ENCODE results near the gene TRIM24. TPM values are rescaled to one million over a fixed set of nuclear protein-coding genes. Genes with fewer than 3 reads are reported as not detected.

The TRIM24 gene
- total and polyA plus RNA-seq, 10 of the 15 experiments (the other 5 are each of a cell fraction or from before 2014, with no cell fraction given): 4.6 to 23.5 (median 13.6) TPM

DNA sequence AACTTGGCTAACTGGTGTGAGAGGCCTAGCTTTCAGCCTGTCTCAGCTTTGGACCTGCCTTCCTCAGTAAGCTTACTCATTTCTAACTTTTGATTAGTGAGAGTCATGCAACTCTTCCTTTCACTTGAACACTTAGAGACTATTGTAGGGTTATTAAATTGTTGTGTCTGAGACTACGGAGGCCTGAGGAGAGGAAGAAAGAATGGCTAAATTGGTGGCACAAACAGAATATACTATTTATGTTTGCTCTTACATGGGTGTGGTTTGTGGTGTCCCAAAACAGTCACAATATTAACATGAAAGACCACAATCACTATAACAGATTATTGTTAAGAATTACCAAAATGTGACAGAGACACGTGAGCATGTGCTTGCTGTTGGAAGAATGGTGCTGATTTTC is 82.1 kb downstream of the TRIM24 start (continued):
- TF ChIP-seq ZZZ3 (IDR thresholded peaks at IDR 0.05; ENCODE audit: control insufficient read depth, insufficient read length, low read depth) (no peak), EZH2 (IDR thresholded peaks at IDR 0.05; ENCODE audit: borderline replicate concordance, control insufficient read depth, low read depth, low read length) (no peak), HDAC6 (IDR thresholded peaks at IDR 0.05; ENCODE audit: unreplicated experiment) (no peak), RELA (IDR thresholded peaks at IDR 0.05; ENCODE audit: borderline replicate concordance, partially characterized antibody) (no peak), SMC3 (IDR thresholded peaks at IDR 0.05; ENCODE audit: borderline replicate concordance, low read length) (no peak), SMAD1 (IDR thresholded peaks at IDR 0.05; ENCODE audit: low read depth, partially characterized antibody) (no peak), CBX5 (IDR thresholded peaks at IDR 0.05; ENCODE audit: low read depth) (peak; percentile 77), FOXM1 (IDR thresholded peaks at IDR 0.05; ENCODE audit: low read depth, low read length) (peak; percentile 65), TAF1 (IDR thresholded peaks at IDR 0.05; ENCODE audit: borderline replicate concordance, low read depth, low read length) (no peak), RBBP5 (conservative IDR thresholded peaks at IDR 0.05) (no peak), BCL11A (IDR thresholded peaks at IDR 0.05; ENCODE audit: low read depth, low read length) (peak; percentile 39; the same call in 1 of the 2 replicates), KLF5 (IDR thresholded peaks at IDR 0.05; ENCODE audit: partially characterized antibody) (no peak), RELB (IDR thresholded peaks at IDR 0.05; ENCODE audit: low read depth) (peak; percentile 59; the same call in 1 of the 2 replicates), SMARCA5 (IDR thresholded peaks at IDR 0.05) (no peak), HCFC1 (IDR thresholded peaks at IDR 0.05; ENCODE audit: low read length) (no peak), RAD21 (IDR thresholded peaks at IDR 0.05; ENCODE audit: insufficient read depth, low read depth, low read length) (no peak), SREBF1 (IDR thresholded peaks at IDR 0.05; ENCODE audit: low read length) (no peak), ZNF274 (IDR thresholded peaks at IDR 0.05; ENCODE audit: insufficient read depth, insufficient read length) (no peak), TARDBP (IDR thresholded peaks at IDR 0.05; ENCODE audit: borderline replicate concordance) (no peak), MTA2 (IDR thresholded peaks at IDR 0.05; ENCODE audit: low read depth) (peak; percentile 92), MEF2A (IDR thresholded peaks at IDR 0.05; ENCODE audit: insufficient read depth, low read depth, low read length) (peak; percentile 89), CREB1 (IDR thresholded peaks at IDR 0.05; ENCODE audit: low read depth) (no peak)
- TF ChIP-seq, protein P1, sequence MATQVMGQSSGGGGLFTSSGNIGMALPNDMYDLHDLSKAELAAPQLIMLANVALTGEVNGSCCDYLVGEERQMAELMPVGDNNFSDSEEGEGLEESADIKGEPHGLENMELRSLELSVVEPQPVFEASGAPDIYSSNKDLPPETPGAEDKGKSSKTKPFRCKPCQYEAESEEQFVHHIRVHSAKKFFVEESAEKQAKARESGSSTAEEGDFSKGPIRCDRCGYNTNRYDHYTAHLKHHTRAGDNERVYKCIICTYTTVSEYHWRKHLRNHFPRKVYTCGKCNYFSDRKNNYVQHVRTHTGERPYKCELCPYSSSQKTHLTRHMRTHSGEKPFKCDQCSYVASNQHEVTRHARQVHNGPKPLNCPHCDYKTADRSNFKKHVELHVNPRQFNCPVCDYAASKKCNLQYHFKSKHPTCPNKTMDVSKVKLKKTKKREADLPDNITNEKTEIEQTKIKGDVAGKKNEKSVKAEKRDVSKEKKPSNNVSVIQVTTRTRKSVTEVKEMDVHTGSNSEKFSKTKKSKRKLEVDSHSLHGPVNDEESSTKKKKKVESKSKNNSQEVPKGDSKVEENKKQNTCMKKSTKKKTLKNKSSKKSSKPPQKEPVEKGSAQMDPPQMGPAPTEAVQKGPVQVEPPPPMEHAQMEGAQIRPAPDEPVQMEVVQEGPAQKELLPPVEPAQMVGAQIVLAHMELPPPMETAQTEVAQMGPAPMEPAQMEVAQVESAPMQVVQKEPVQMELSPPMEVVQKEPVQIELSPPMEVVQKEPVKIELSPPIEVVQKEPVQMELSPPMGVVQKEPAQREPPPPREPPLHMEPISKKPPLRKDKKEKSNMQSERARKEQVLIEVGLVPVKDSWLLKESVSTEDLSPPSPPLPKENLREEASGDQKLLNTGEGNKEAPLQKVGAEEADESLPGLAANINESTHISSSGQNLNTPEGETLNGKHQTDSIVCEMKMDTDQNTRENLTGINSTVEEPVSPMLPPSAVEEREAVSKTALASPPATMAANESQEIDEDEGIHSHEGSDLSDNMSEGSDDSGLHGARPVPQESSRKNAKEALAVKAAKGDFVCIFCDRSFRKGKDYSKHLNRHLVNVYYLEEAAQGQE (IDR thresholded peaks at IDR 0.05; ENCODE audit: low read depth, low read length): no peak
- TF ChIP-seq, protein P2, sequence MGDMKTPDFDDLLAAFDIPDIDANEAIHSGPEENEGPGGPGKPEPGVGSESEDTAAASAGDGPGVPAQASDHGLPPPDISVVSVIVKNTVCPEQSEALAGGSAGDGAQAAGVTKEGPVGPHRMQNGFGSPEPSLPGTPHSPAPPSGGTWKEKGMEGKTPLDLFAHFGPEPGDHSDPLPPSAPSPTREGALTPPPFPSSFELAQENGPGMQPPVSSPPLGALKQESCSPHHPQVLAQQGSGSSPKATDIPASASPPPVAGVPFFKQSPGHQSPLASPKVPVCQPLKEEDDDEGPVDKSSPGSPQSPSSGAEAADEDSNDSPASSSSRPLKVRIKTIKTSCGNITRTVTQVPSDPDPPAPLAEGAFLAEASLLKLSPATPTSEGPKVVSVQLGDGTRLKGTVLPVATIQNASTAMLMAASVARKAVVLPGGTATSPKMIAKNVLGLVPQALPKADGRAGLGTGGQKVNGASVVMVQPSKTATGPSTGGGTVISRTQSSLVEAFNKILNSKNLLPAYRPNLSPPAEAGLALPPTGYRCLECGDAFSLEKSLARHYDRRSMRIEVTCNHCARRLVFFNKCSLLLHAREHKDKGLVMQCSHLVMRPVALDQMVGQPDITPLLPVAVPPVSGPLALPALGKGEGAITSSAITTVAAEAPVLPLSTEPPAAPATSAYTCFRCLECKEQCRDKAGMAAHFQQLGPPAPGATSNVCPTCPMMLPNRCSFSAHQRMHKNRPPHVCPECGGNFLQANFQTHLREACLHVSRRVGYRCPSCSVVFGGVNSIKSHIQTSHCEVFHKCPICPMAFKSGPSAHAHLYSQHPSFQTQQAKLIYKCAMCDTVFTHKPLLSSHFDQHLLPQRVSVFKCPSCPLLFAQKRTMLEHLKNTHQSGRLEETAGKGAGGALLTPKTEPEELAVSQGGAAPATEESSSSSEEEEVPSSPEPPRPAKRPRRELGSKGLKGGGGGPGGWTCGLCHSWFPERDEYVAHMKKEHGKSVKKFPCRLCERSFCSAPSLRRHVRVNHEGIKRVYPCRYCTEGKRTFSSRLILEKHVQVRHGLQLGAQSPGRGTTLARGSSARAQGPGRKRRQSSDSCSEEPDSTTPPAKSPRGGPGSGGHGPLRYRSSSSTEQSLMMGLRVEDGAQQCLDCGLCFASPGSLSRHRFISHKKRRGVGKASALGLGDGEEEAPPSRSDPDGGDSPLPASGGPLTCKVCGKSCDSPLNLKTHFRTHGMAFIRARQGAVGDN (IDR thresholded peaks at IDR 0.05): no peak; the same call in none of the 2 replicates

Measured in GM12878 (cell line).